ENCODE data around the gene RBM23. TPM values are rescaled to one million over a fixed set of nuclear protein-coding genes. Genes with fewer than 3 reads are reported as not detected.

Gene RBM23
- total RNA-seq, 2 experiments from 2014 or later: 87.9 to 111 TPM

- Mint-ChIP-seq H3K4me3 (no peak overlapping the region), H3K27me3 (no peaks in the 10 kb centered on the region), H3K36me3 (ENCODE audit: low read depth) (peaks cover 28% of the 10 kb centered on the region), H3K27ac (no peak overlapping the region), H3K9me3 (no peaks in the 10 kb centered on the region), H3K4me1 (ENCODE audit: low read depth) (peaks cover 14% of the 10 kb centered on the region)
- ATAC-seq (ENCODE audit: poor library complexity): no peak
- TF ChIP-seq CTCF (IDR thresholded peaks at IDR 0.05): no peak
- ChIA-PET POLR2A (no interaction called here), CTCF (interaction anchor here (1.1 kb wide), 1 partner anchor 11 kb away, joined by 3 read pairs; no protein-coding TSS in a partner anchor)
- Histone ChIP-seq H3K4me3 (ENCODE audit: low read length) (no peak overlapping the region), H3K4me1 (ENCODE audit: insufficient read depth, low read length) (peaks cover 13% of the 10 kb centered on the region), H3K9me3 (ENCODE audit: control insufficient read depth in 1 of 2, insufficient read depth in 1 of 2, low read length in 2 of 2) (no peaks in the 10 kb centered on the region), H3K36me3 (ENCODE audit: insufficient read depth, low read length) (peaks cover 34% of the 10 kb centered on the region), H3K27ac (ENCODE audit: low read depth in 1 of 2, low read length in 2 of 2) (no peak overlapping the region), H3K27me3 (ENCODE audit: control insufficient read depth in 1 of 2, insufficient read depth in 2 of 2, low read length in 2 of 2) (no peaks in the 10 kb centered on the region)
- no peak for DNase-seq
- intact Hi-C loops (cut with DNase I, micrococcal nuclease): loop anchor here in 1 of 2 experiments (5.0 kb wide), 1 partner anchor 245 kb away; no protein-coding TSS in a partner anchor
Measured at GRCh38 chr14:22897357-22897756, 21.6 kb downstream of the RBM23 start.

DNA sequence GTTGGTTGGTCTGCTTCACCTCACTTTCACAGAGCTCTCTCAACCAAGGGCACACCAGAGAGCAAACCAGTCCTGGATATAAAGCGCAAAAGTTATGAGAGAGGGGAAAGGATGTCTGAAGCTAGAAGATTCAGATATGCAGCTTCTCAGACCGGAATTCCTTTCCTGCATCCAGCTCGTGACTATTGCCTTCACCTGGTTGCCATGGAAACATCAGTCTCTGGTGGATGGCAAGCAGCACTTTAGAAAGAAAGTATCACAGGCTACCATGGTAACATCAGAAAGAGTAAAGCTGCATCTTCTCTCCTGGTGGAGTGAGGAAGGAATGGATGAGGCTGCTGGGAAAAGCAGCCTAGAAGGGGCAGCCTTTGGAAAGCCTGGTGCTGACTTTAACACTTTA lies 22.2 kb downstream of the RBM23 start:
- H3K27me3 Mint-ChIP-seq: no peaks in the 10 kb centered on the region
- no peak for TF ChIP-seq CTCF (IDR thresholded peaks at IDR 0.05)
- H3K9me3 ChIP-seq (ENCODE audit: control insufficient read depth in 1 of 2, insufficient read depth in 1 of 2, low read length in 2 of 2): no peaks in the 10 kb centered on the region
- POLR2A ChIA-PET: interaction anchor here (1.4 to 2.1 kb wide), 2 partner anchors 11 to 26 kb away, joined by 5 to 11 read pairs; no protein-coding TSS in a partner anchor
- intact Hi-C loops (cut with DNase I, micrococcal nuclease): loop anchor here in 1 of 2 experiments (5.0 kb wide), 1 partner anchor 244 kb away; no protein-coding TSS in a partner anchor
- H3K36me3 ChIP-seq (ENCODE audit: insufficient read depth, low read length): peaks cover 28% of the 10 kb centered on the region
- DNase-seq (no peak), ATAC-seq (ENCODE audit: poor library complexity) (no peak)
- CTCF ChIA-PET: interaction anchor here (0.8 to 1.6 kb wide), 4 partner anchors 10 to 74 kb away, joined by 3 to 8 read pairs (median 4); no protein-coding TSS in a partner anchor
- H3K36me3 Mint-ChIP-seq (ENCODE audit: low read depth): peaks cover 22% of the 10 kb centered on the region
- H3K4me3 ChIP-seq (ENCODE audit: low read length): no peak overlapping the region
- no peak overlapping the region for H3K27ac ChIP-seq (ENCODE audit: low read depth in 1 of 2, low read length in 2 of 2)
- no peaks in the 10 kb centered on the region for H3K9me3 Mint-ChIP-seq
- H3K27me3 ChIP-seq (ENCODE audit: control insufficient read depth in 1 of 2, insufficient read depth in 2 of 2, low read length in 2 of 2): no peaks in the 10 kb centered on the region
- peaks cover 13% of the 10 kb centered on the region for H3K4me1 ChIP-seq (ENCODE audit: insufficient read depth, low read length)
- H3K27ac Mint-ChIP-seq: no peak overlapping the region
- H3K4me3 Mint-ChIP-seq: no peak overlapping the region
- peaks cover 10% of the 10 kb centered on the region for H3K4me1 Mint-ChIP-seq (ENCODE audit: low read depth)

- Mint-ChIP-seq H3K4me3 (no peak overlapping the region), H3K27me3 (no peaks in the 10 kb centered on the region), H3K36me3 (ENCODE audit: low read depth) (peaks cover 18% of the 10 kb centered on the region), H3K4me1 (ENCODE audit: low read depth) (peaks cover 10% of the 10 kb centered on the region), H3K27ac (no peak overlapping the region), H3K9me3 (no peaks in the 10 kb centered on the region)
- Histone ChIP-seq H3K27me3 (ENCODE audit: control insufficient read depth in 1 of 2, insufficient read depth in 2 of 2, low read length in 2 of 2) (no peaks in the 10 kb centered on the region), H3K4me1 (ENCODE audit: insufficient read depth, low read length) (peaks cover 13% of the 10 kb centered on the region), H3K9me3 (ENCODE audit: control insufficient read depth in 1 of 2, insufficient read depth in 1 of 2, low read length in 2 of 2) (no peaks in the 10 kb centered on the region), H3K4me3 (ENCODE audit: low read length) (no peak overlapping the region), H3K36me3 (ENCODE audit: insufficient read depth, low read length) (peaks cover 24% of the 10 kb centered on the region), H3K27ac (ENCODE audit: low read depth in 1 of 2, low read length in 2 of 2) (no peak overlapping the region)
- ATAC-seq (ENCODE audit: poor library complexity): no peak
- POLR2A ChIA-PET: interaction anchor here (1.3 to 2.1 kb wide), 3 partner anchors 10 to 25 kb away, joined by 3 to 11 read pairs (median 5); partner anchors contain the start of gene RBM23
- DNase-seq: no peak
- intact Hi-C loops (cut with DNase I, micrococcal nuclease): loop anchor here in 1 of 2 experiments (5.0 kb wide), 1 partner anchor 244 kb away; no protein-coding TSS in a partner anchor
- CTCF ChIA-PET: interaction anchor here (0.8 to 1.6 kb wide), 4 partner anchors 10 to 73 kb away, joined by 3 to 8 read pairs (median 4); no protein-coding TSS in a partner anchor
- TF ChIP-seq CTCF (IDR thresholded peaks at IDR 0.05): no peak
Measured at GRCh38 chr14:22896356-22896755, 22.6 kb downstream of the RBM23 start.
